KG1 (cell line): ENCODE data around the gene OLFM1.

Source experiments
- DNase-seq: peaks from one replicate; lab custom pipeline; 2025; lab: John Stamatoyannopoulos, UW

Gene OLFM1

DNA sequence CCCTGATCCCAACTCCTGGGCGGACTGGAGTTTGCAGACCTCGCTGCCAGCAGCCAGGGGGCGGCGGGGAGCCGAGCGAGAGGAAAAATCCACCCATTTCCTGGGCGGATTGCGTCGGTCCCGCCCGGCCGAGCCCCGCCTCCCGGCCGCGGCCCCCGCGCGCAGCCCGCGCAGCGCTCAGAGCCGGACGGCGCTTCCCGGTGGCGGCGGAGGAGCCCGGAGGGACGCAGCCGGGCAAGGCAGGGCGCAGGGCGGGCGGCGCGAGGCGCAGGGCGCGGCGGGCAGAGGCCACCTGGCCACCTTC, at the start of gene OLFM1:
Gene OLFM1 (plus strand): TSS at position 180 of the 304 bp plus-strand sequence. CDS start 322 bp downstream, outside the sequence.
- no peak for DNase-seq

DNA sequence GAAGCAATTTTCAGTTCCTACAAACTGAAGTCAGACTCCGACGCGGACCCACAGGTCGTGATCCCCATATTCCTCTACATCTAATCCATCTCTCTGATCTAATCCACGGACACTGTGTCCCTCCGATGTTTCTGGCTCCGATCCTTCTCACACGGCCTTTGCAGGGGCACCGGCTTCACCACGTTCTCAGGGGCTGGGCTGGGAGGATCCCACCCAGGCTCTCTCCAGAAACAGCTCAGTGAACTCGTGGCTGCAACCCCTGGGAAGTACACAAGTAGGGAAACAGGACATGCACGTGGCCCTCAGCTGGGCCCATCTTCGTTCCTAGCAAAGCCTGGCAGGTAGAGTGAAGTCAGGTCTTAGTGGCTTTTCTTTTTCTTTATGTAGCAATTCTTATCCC, 49.1 kb upstream of the OLFM1 start:
- no peak for DNase-seq

DNA sequence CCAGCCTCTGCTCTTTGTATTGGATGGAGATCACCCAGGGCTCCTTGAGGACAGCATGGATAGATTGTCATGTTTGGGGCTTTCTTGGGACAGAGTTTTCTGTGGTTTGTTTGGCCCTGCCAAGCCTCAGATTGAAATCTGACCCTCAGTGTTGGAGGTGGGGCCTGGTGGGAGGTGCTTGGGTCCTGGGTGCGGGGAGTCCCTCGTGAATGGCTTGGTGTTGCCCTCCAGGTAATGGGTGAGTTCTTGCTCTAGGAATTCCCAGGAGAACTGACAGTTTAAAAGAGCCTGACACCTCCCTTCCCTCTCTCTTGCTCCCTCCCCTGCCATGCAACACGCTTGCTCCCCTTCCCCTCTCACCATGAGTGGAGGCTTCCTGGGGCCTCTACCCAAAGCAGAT, 48.6 kb upstream of the OLFM1 start:
- no peak for DNase-seq

DNA sequence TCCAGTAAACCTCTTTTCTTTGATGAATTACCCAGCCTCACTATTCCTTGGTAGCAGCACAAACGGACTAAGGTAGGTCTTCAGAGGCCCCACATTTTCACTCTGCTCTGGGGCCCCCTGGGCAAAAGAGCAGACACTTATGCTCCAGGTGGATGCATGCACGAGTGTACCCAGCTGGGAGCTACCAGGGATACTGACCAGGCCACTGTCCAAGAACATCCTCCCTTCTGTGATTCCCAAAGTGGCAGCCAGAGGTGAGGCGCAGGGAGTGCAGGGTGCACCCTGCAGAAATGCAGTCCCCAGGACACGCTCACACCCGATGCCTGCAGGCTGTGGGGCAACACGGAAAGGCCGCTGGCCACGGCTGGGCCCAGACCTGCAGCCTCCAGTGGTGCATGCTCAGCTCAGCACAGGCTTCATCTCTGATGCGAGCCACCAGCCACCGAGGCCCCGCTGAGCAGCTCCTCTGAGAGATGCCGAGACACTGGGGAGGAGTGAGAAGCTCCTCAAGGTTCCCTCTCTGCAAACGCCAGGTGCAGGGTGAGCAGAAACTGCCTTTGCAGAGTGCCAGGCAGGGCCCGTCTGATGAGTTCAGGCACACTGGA, 48.1 kb upstream of the OLFM1 start:
- DNase-seq = no peak

DNA sequence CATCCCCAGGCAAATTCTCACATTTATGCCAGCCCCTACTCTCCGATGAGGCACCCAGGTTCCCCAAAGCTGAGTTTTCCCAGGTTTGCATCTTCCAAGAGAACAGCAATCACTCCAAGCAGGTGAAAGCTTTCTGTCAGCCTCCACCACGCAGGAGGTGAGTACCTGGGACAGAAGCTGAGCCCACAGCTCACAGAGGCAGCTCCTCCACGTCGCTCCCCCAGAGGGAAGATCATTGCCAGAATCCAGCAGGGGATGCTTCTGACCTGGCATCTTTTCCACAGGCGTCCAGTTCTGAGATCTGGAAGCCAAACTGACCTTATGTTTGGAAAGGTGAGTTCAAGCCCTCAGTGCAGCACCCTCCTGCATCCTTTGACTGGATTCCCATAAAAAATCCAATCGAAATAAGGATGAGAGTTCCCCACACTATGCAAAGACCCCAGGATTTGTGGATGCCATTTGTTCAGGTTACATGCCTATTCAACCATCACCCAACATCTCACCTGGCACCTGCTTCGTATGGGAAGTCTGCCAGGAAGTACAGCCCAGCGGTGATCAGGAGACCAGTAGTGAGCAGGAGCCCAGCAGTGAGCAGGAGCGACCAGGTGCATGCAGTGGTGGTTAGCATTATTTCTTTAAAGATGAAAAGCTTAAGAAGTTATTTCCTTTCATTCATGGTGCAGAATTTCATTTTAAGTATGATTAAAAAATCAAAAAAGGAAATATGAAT, 47.4 kb upstream of the OLFM1 start:
- DNase-seq = no peak

DNA sequence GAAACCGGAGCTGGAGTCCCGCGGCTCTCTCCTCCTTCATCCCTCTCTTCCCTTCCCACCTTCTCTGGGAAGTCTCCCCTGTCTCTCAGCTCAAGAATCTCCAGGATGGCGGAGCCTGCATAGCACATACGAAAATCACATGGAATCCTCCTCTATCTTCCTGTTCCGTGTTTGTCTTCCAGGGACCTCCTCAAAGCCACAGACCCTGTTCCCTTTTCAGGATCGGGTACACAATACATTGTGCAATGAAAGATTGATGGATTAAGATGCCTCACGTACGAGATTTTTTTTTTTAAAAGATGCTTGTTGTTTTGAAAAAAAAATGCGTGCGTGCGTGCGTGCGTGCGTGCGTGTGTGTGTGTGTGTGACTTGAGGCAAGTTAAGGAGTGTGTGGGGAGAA, 46.6 kb upstream of the OLFM1 start:
- no peak for DNase-seq

DNA sequence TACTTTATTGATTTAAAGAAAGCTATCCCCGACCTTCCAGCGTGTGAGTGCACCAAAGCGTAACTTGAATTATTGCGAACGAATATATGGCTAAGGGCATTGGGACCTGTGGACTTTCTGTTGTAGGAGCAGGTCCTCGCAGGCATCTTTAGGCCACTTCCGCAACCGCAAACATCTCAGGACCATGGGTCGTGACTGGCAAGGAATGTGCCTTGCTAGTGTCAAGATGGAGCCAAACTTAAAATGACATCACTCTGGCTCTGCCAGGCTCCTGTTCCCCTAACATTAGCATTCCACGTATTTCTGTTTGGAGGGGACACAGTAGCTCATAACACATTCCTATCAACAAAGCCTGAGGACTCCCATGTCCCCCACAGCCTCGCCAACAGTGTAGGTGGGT, 44.1 kb upstream of the OLFM1 start:
- DNase-seq = no peak

DNA sequence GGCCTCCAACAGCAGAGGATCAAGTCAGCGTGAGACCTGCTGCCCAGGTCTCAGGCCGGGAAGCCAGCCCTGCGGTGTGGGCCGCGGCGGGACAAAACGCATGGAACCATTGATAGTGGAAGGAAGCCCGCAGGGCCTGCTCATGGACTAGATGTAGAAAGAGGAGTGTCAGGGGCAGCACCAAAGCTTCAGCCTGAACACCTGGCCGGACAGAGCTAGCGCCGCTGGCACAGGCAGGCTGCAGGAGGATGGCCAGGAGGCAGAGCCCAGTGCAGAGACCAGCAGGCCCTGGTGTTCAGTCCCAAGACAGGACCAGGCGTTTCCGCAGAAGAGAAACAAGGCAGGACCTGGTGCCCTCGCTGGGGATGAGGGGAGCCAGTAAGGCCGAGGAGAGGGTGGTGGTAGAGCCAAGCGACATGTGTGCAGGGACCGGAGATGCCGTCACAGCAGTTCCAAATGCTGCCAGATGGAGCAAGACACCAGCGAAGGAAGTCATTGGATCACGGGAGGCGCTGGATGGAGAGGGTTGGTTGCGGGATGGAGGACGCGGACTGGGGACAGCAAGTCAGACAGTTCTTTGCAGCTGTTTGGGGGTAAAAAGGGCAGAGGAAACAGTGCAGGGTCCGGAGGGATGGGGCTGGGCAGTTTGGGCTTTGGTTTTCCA, 42.1 kb upstream of the OLFM1 start:
- DNase-seq = no peak

DNA sequence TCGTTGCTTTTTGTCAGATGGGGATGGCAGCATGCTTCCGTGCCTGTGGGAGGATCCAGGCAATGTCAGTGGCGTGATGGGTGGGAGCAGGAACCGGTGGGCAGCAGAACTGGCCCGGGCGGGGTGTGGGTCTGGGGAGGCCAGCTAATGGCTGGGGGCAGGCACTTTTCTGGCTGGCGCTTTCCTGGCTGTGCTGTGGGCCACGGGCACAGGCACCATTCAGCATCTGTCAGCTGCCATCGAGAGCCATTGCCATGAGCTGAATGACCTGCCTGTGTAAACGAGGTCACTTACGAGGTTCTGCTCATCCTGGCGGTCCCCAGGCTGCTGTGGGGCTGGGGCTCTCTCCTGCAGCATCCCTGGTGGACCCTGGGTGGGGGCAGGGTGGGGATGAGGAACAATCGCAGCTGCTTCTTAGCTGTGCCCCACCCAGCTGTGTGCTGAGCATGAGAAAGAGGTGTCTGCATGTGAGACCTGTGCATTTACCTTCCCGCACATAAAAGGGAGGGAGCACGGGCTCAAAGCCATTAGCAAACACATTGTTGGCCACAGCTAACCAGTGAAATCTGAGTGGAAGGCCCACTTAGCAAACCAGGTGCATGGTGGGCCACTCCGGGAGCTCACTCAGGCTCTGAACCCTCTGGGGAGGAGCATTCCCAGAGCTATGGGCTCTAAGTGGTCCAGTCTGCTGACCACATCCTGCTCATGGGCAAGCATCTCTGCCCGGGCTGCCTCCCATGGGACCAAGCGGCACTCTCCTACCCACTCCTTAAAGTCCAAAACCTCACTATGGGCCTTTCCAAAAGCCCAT, 41.3 kb upstream of the OLFM1 start:
- no peak for DNase-seq

DNA sequence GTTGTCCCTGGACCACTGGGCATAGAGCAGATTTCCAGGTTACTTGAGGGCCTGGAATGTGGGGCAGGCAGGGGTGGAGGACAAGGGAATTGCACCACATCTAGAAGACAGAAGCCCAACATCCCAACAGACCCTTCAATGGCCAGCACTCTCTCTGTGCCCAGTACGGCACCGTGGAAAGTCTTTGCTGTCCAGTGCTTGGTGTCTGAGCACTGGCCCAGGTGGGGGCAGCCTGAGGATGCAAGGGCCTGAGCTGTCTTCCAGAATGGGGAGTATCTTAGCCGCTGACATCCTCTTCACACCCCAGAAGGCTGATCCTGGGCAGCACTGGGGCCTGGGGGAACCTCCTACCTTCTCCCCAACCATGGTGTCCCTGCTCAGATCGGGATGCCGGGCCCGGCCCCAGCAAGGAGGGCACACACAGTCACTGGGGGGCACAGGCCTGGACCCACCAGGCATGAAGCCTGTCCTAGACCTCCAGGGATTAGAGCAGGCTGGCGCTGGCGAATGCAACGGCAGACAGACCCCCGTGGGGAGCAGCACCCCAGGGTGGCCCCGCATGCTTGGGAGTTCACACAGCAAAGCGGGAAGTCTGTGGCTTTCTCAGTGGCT, 40.6 kb upstream of the OLFM1 start:
- no peak for DNase-seq

DNA sequence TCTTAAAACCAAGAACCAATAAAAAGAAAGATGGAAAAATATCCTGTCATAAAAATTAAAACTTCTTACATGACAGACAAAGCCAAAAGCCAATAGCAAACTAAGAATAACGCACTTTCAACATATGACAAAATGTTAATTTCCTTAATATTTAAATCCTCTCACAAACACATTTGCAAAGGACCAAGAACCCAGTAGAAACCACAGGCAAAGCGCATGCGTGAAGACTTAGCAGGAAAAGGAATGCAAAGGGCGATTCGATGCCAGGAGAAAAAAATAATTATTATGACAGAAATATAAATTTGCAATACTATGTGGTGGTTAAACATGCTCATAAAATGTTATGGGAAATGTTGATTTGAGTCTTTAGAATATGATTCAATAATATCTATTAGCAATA, 39.9 kb upstream of the OLFM1 start:
- no peak for DNase-seq

DNA sequence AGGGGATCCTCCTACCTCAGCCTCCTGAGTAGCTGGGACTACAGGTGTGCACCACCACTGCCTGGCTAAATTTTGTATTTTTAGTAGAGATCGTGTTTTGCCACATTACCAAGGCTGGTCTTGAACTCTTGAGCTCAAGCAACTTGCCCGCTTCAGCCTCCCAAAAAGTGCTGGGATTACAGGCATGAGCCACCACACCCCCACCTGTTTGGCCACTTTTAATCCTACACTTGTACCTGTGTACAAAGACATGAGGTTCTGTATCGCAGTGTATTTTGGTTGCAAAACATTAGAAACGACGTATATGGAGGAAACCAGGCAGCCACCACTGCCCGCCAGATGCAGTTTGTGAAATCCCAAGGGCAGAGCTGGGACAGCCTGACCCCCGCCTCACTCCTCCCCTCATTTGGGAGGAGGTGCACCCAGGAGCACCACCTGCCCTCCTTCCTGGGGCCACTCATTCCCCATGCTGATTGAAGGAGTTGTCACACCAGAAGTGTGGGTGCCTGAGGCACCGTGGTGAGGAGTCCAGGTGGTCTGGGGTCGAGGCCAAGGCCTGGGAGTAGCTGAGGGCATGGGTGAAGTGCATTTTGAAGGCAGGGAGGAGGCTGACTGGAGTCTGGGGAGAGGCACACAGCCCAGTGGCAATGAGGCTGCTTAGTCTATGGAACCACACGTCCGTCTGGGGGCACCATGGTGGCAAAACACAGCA, 39.3 kb upstream of the OLFM1 start:
- DNase-seq = no peak

DNA sequence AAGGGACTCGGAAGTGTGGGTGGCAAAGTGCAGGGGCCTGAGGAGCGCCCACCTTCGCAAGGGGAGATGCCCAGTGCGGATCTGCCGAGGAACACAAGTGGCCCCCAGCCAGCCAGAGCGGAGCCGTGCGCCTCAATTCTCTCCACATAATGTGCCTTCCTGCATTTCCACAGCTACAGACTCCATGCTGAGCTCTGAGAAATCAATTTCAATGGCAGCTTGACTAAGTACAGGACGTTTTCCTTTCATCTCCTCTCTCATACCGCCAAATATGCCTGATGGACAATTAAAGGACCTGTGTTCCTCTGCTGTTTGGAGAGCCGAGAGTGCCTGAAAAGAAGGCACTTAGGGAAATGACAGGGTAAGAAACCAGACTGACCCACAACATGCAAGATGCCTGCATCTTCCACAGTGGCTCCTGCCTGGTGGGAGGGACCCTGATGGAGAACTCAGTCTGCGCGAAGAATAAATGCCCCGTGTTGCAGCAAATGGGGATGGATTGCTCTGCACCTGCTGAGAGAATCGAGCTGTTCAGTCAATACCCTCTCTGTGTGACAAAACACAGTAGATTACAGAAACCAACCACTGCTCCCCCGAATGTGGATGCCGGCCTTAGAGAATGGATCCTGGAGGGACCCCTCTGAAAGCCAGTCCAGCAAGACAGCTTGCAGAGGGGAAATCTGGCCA, 38.6 kb upstream of the OLFM1 start:
- no peak for DNase-seq

DNA sequence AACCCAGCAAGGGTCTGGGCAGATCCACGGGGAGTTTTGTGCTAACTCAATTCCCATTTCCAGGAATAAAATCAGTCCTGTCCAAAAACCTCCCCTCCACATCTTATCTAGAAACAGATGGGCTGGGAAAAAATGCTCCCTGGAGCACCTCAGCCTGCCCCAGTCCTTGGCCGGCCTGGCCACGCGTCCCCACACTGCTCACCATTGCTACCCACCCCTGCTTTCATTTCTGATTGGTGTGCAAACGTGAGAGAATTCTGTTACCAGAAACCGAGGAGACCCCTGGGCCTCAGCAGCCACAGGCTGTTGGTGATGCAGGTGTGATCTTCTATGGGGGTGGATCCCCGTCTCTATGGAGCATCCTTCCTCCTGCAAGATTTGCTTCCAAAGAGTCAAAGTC, 38.0 kb upstream of the OLFM1 start:
- DNase-seq = no peak

DNA sequence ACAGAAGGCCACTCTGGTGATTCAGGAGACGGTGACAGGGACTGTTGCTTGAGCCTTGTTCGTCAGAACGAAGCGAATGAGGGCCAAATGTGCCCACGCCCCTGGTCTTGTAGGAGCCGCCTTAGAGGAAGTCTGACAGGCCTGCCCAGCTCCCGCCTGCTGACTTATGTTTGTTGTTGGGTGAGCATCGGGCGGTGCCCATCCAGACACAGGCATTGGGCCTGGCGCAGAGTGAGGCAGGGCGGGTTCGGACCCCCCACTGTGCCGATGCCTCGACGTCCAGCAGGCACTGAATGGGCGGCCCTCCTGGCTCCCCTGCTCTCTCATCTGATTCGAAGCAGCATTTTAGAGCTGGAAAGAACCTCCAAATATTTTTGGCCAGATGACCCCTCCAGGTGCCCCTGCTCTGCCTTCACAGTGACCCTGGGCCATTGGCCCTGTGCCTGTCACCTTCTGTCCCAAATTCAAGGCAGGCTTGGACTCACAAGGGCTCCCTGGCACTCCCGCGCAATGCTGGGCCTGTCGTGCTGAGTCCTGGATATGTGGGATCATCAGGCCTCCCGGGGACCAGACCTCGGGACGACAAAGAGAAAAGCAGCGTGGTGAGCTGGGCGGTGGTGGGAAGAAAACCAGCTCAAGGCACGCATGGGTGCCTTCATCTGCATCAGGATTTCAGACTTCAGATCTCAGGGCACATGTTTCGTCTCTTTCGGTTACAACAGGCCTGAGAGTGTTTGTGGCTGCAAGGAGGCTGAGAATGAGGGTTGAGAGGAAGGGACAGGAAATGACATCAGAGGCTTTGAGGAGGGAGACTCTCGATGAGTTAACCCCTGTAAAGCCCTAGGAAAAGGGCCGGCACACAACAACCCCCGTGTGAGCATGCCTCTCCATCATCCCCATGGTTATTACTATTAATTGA, 37.1 kb upstream of the OLFM1 start:
- no peak for DNase-seq

DNA sequence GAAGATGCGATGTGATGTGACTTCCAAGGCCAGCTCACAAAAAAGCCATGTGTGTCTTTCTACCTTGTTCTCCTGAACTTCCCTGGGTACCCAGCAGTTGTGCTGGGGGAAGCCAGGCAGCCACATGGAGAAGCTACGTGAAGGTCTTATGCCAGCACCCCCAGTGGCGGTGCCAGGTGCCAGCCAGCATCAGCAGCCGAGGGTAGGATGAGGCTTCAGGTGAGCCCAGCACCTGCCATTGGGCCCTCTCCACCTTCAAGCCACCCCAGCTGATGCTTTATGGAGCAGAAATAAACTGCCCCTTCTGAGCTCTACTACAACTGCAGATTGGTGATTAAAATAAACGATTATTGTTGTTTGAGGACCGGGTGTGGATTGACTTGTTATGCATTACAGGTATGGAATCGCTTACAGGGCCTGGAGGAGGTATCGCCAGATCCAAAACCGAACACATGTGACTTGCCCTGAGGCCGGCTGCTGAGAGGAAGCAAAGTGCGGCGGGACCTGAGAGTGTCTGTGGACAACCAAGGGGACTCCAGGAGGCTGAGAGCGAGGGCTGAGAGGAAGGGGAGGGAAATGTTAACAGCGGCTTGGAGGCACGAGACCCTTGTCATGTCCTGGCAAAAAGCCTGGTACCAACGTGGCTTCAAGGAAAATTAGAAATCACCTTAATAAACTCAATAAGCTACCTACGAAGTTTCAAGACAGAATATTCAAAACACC, 36.0 kb upstream of the OLFM1 start:
- no peak for DNase-seq

DNA sequence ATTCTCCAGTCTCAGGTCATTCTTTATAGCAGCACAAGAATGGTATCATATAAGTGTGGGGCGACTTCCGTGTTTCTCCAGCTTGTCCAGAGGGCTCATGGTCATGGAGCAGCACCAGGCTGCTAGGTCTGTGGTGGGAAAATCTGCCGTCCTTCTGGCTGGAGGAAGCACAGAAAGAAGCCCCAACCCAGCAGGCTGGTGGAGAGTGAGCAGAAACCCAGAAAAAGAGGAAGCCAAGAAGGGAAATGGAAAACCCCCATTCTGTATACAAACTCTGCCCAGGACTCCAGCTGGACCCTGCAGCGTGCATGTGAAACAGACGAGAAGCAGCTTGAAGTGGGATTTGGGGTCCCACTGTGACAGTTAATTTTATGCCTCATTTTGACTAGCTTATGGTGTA, 34.3 kb upstream of the OLFM1 start:
- peak; percentile 1 for DNase-seq

DNA sequence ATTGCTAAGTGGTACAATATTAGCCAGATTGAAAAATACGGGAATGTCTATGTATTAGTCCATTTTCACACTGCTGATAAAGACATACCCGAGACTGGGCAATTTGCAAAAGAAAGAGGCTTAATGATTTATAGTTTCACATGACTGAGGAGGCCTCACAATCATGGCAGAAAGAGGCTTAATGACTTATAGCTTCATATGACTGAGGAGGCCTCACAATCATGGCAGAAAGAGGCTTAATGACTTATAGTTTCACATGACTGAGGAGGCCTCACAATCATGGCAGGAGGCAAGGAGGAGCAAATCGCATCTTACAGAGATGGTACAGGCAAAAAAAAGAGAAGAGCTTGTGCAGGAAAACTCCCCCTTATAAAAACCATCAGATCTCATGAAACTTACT, 32.3 kb upstream of the OLFM1 start:
- DNase-seq = no peak

DNA sequence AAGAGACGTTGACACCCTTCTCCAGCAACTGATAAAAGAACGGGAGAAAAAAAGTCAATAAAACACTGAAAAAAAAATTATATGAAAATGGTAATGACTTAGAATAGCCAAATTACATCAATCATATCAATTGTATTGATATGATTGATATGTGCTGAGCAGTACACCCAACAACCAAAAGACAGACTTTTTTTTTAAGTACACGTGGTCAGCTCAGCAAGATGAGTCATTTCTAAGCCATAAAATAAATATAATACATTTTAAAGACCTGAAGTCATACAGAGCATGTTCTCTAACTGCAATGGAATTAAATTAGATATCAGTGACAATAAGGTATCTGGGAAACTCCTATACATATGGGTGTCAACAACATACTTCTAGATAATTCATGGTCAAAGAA, 30.9 kb upstream of the OLFM1 start:
- DNase-seq = no peak
